Fibroblast of lung (primary cell): ENCODE data around the gene TRIP12. TPM values are rescaled to one million over a fixed set of nuclear protein-coding genes. Genes with fewer than 3 reads are reported as not detected.

Source experiments
- DNase-seq, 2 donors: peaks; one replicate each; pipeline versions ENCODE4 v3.0.0 to v3.0.0-alpha.2; 2010; ENCODE audit warnings: low read depth in 2 of 2
- H2AFZ ChIP-seq: 2 replicates; pipeline ENCODE4 v1.5.1; 2012; ENCODE audit warnings: low read length, control low read depth, inconsistent platforms
- H3K27ac ChIP-seq: 2 replicates; pipeline ENCODE4 v1.5.1; 2011; ENCODE audit warnings: low read length, control low read depth; ENCODE audit not compliant: insufficient read depth
- H3K27me3 ChIP-seq: 2 replicates; pipeline ENCODE4 v1.5.1; 2011; ENCODE audit warnings: mild to moderate bottlenecking, low read length; ENCODE audit not compliant: control insufficient read depth, insufficient read depth
- H3K36me3 ChIP-seq: 2 replicates; pipeline ENCODE4 v1.5.1; 2011; ENCODE audit warnings: low read length; ENCODE audit not compliant: control insufficient read depth, insufficient read depth
- H3K4me1 ChIP-seq: 2 replicates; pipeline ENCODE4 v1.5.1; 2011; ENCODE audit warnings: low read length; ENCODE audit not compliant: control insufficient read depth, insufficient read depth; ENCODE audit errors: extremely low read depth
- H3K4me2 ChIP-seq: 2 replicates; pipeline ENCODE4 v1.5.1; 2011; ENCODE audit warnings: low read length, control low read depth; ENCODE audit not compliant: insufficient read depth; ENCODE audit errors: extremely low read depth
- H3K4me3 ChIP-seq, 4 experiments: fragments of 200-600 bp in 1 of 4; sonication (generic) in 1 of 4; replicated peaks in 1 of 4; 2 replicates each; pipeline ENCODE4 v1.5.1; 2011 to 2016; ENCODE audit warnings: low read length in 4 of 4, low read depth in 3 of 4, mild to moderate bottlenecking in 3 of 4, control low read depth in 2 of 4, inconsistent platforms in 1 of 4, mixed read lengths in 1 of 4; ENCODE audit not compliant: insufficient read depth in 1 of 4; ENCODE audit errors: control extremely low read depth in 1 of 4
- H3K79me2 ChIP-seq: 2 replicates; pipeline ENCODE4 v1.5.1; 2012; ENCODE audit warnings: mild to moderate bottlenecking, low read length, inconsistent platforms; ENCODE audit not compliant: control insufficient read depth, insufficient read depth
- H3K9ac ChIP-seq: 2 replicates; pipeline ENCODE4 v1.5.1; 2011; ENCODE audit warnings: mild to moderate bottlenecking, low read length, control low read depth; ENCODE audit not compliant: insufficient read depth
- H3K9me3 ChIP-seq: 2 replicates; pipeline ENCODE4 v1.5.1; 2012; ENCODE audit warnings: low read depth, low read length; ENCODE audit not compliant: control insufficient read depth, insufficient read depth
- H4K20me1 ChIP-seq: 2 replicates; pipeline ENCODE4 v1.5.1; 2011; ENCODE audit warnings: low read length; ENCODE audit not compliant: control insufficient read depth, insufficient read depth; ENCODE audit errors: extremely low read depth
- EZH2 ChIP-seq: IDR thresholded peaks from 2 replicates; pipeline ENCODE4 v1.5.1; 2012; ENCODE audit warnings: low read length, control low read depth, mild to moderate bottlenecking; ENCODE audit errors: missing control alignments
- polyA plus RNA-seq, 2 donors: library from polyadenylated mRNA; depleted of rRNA in 1 of 2; stranded (reverse) in 1 of 2; unstranded in 1 of 2; fragments of >200 nt; gene quantifications; 2 replicates each; pipeline ENCODE4 v1.2.1, GENCODE V29; 2011 to 2012; ENCODE audit warnings: missing spikeins in 1 of 2
- total RNA-seq: library from RNA; depleted of rRNA; stranded (reverse); fragments of >200 nt; gene quantifications from 2 replicates; pipeline ENCODE4 v1.2.1, GENCODE V29; 2014
- TF ChIP-seq, protein P1 (sequence below), 2 donors: IDR thresholded peaks in 1 of 2; conservative IDR thresholded peaks in 1 of 2; 1 replicate in 1 of 2; 2 replicates in 1 of 2; pipeline ENCODE4 v1.5.1; 2011 to 2012; ENCODE audit warnings: low read length in 2 of 2, control low read depth in 1 of 2, inconsistent platforms in 1 of 2, low read depth in 1 of 2, mild to moderate bottlenecking in 1 of 2

Gene TRIP12
- total and polyA plus RNA-seq, 2 donors (not counting 1 experiment from before 2014, with no cell fraction given) = 122 to 277 TPM

DNA sequence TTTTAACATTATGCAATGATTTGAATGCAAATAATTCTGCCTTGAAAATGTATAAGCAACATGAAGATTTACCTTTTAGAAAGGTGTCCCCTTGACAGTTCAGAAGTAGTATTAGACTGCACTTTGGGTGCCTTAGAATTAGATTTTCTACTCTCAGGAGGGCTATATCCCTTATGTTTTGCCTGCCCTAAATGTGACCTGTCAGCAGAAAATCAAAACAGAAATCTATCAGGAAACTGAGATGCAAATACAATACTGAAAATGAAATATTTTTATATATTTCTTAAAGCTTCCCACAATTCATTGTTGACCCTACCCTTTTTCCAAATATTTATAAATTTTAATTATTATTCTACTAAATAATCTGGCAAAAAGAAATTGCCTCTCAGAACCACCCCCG lies 61.5 kb downstream of the TRIP12 start:
- no peak overlapping the region for H2AFZ ChIP-seq
- no peak overlapping the region for H3K4me3 ChIP-seq
- H3K4me1 ChIP-seq = no peaks in the 10 kb centered on the region
- H3K27ac ChIP-seq = no peak overlapping the region
- no peak overlapping the region for H3K9ac ChIP-seq
- no peak overlapping the region for H3K4me2 ChIP-seq
- H3K79me2 ChIP-seq = peaks cover 48% of the 10 kb centered on the region
- TF ChIP-seq, protein P1, sequence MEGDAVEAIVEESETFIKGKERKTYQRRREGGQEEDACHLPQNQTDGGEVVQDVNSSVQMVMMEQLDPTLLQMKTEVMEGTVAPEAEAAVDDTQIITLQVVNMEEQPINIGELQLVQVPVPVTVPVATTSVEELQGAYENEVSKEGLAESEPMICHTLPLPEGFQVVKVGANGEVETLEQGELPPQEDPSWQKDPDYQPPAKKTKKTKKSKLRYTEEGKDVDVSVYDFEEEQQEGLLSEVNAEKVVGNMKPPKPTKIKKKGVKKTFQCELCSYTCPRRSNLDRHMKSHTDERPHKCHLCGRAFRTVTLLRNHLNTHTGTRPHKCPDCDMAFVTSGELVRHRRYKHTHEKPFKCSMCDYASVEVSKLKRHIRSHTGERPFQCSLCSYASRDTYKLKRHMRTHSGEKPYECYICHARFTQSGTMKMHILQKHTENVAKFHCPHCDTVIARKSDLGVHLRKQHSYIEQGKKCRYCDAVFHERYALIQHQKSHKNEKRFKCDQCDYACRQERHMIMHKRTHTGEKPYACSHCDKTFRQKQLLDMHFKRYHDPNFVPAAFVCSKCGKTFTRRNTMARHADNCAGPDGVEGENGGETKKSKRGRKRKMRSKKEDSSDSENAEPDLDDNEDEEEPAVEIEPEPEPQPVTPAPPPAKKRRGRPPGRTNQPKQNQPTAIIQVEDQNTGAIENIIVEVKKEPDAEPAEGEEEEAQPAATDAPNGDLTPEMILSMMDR (conservative IDR thresholded peaks at IDR 0.05 in 1 of 2, IDR thresholded peaks at IDR 0.05 in 1 of 2; ENCODE audit: low read depth in 1 of 2, low read length in 2 of 2) = no peak
- no peak for TF ChIP-seq EZH2
- peaks cover 5% of the 10 kb centered on the region for H3K36me3 ChIP-seq
- DNase-seq = no peak
- H3K9me3 ChIP-seq = no peaks in the 10 kb centered on the region
- no peaks in the 10 kb centered on the region for H4K20me1 ChIP-seq
- H3K27me3 ChIP-seq = no peaks in the 10 kb centered on the region

DNA sequence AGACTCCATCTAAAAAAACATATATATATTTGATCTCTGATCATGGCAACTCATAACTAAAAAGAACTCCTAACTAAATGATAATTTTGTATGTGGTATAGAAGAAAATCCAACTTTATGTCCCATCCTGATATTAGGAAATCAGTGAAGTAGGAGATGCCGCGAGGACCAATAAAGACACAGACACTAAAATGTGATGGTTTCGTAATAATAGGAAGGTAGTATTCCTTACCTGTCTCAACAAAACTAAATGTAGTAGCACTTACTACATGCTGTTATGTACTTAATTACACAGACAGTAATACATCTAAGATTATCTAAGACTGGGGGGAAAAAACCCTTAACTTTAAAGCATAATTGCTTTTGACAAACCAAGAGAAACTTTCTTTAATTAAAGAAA lies 63.5 kb downstream of the TRIP12 start:
- Histone ChIP-seq H3K36me3 (peaks cover 5% of the 10 kb centered on the region), H3K79me2 (peaks cover 48% of the 10 kb centered on the region), H3K9ac (no peak overlapping the region), H2AFZ (no peak overlapping the region), H3K27ac (no peak overlapping the region), H3K9me3 (no peaks in the 10 kb centered on the region), H3K4me3 (no peak overlapping the region), H4K20me1 (no peaks in the 10 kb centered on the region), H3K27me3 (no peaks in the 10 kb centered on the region), H3K4me1 (no peaks in the 10 kb centered on the region), H3K4me2 (no peak overlapping the region)
- no peak for DNase-seq
- no peak for TF ChIP-seq EZH2
- TF ChIP-seq, protein P1 (conservative IDR thresholded peaks at IDR 0.05 in 1 of 2, IDR thresholded peaks at IDR 0.05 in 1 of 2; ENCODE audit: low read depth in 1 of 2, low read length in 2 of 2) = no peak

DNA sequence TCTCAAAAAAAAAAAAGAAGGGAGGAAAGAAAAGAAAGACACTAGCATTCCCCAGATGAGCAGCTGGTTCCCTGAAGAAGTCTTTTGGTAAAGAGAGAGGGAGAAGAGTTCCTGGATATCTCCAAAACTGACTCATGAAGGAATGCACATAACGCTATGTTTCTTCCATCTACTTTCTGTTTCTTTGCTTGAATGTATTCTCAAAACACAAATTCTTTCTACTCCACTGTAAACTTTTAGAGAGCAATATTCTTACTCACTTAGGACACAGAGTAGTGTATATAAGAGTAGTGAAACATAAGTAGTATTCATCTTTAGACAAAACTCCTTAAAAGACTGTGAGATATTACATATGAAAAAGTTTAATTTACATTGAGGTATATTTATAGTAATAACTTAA lies 64.2 kb downstream of the TRIP12 start:
- Histone ChIP-seq H3K79me2 (peaks cover 46% of the 10 kb centered on the region), H3K4me2 (no peak overlapping the region), H3K27me3 (no peaks in the 10 kb centered on the region), H3K36me3 (peaks cover 5% of the 10 kb centered on the region), H3K9me3 (no peaks in the 10 kb centered on the region), H2AFZ (no peak overlapping the region), H3K9ac (no peak overlapping the region), H3K27ac (no peak overlapping the region), H3K4me3 (no peak overlapping the region), H3K4me1 (no peaks in the 10 kb centered on the region), H4K20me1 (no peaks in the 10 kb centered on the region)
- DNase-seq = peak in 1 of 2 donors; percentile 30
- TF ChIP-seq, protein P1 (conservative IDR thresholded peaks at IDR 0.05 in 1 of 2, IDR thresholded peaks at IDR 0.05 in 1 of 2; ENCODE audit: low read depth in 1 of 2, low read length in 2 of 2) = no peak
- no peak for TF ChIP-seq EZH2
